Mucosa of descending colon (tissue), 3 donors: Measurements from ENCODE around the gene SMKR1. TPM values are rescaled to one million over a fixed set of nuclear protein-coding genes. Genes with fewer than 3 reads are reported as not detected.
"Not testable (repeated sequence)": the region's sequence is repeated elsewhere in the genome, so short reads cannot be mapped to it uniquely, and the experiment has no call there.

Source experiments
- ATAC-seq: fragments of 200-7000 bp; cut with Tn5 transposase; one replicate; pipeline ENCODE4 v1.9.1; 2020; ENCODE audit warnings: mild to moderate bottlenecking, moderate library complexity
- DNase-seq, 3 donors: peaks; one replicate each; pipeline ENCODE4 v3.0.0-alpha.2; 2020
- H3K36me3 ChIP-seq: fragments of 200-600 bp; one replicate; pipeline ENCODE4 v1.8.0; 2021; ENCODE audit warnings: low read depth, mild to moderate bottlenecking
- H3K4me1 ChIP-seq: fragments of 200-600 bp; one replicate; pipeline ENCODE4 v1.8.0; 2021; ENCODE audit warnings: low read depth, mild to moderate bottlenecking
- H3K4me3 ChIP-seq: fragments of 200-600 bp; one replicate; pipeline ENCODE4 v1.8.0; 2021; ENCODE audit warnings: mild to moderate bottlenecking
- H3K9me3 ChIP-seq: fragments of 200-600 bp; one replicate; pipeline ENCODE4 v1.8.0; 2021; ENCODE audit warnings: mild to moderate bottlenecking
- intact Hi-C, 2 donors: fragments of 100-400 bp; cut with DNase I in 1 of 2; cut with micrococcal nuclease in 1 of 2; formaldehyde crosslinking; loops; one replicate each; pipeline versions ENCODE4 v1.11.0 to v1.11.1; 2022; cut with DNase I, micrococcal nuclease
- total RNA-seq, 3 donors: library from RNA; stranded (reverse); fragmentation: NEBNext Ultra II Directional in 2 of 3; extraction: Animal tissue kit (Norgen Biotek cat#: 25700) in 2 of 3; gene quantifications; one replicate each; pipeline versions ENCODE4 v1.2.1 to v1.2.4, GENCODE V29; 2021 to 2023
- TF ChIP-seq, protein P1 (sequence below): fragments of 200-600 bp; IDR thresholded peaks from one replicate; pipeline ENCODE4 v1.8.0; 2022; ENCODE audit warnings: antibody characterized with exemption, mild to moderate bottlenecking
- donor health status: DM: no; HTN: no; CAD: no; lungs with moderate emphysema.
- donor health status: DM: no; HTN: no; CAD: no.
- donor health status: DM: no; HTN: yes; CAD: no.

SMKR1 gene
- total RNA-seq, 3 donors from 2014 or later: not detected

DNA sequence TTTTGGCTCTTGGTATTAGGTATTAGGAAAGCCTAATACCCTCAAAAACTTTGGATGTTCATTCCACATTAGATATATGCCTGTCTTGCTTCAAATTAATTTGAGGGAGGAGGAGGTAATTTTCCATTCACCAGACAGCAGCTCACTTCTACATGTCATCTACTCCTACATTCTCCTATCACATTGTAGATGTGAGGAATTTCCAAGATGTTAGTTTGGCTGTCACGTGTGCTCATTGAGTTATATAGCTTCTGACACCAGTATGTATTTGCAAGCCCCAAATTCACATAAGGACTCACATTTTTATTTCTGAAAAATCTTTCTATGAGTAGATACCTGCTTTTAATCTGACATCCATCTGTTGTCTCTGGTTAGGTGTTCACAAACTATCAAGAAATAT, 22.5 kb upstream of the SMKR1 start:
- Histone ChIP-seq H3K4me1 (no peaks in the 10 kb centered on the region), H3K36me3 (no peaks in the 10 kb centered on the region), H3K4me3 (no peak overlapping the region), H3K9me3 (no peaks in the 10 kb centered on the region)
- DNase-seq (no peak), ATAC-seq (no peak)
- intact Hi-C loops: loop anchor here in 1 of 2 donors (10.0 kb wide), 1 partner anchor 105 kb away; no protein-coding TSS in a partner anchor
- TF ChIP-seq, protein P1, sequence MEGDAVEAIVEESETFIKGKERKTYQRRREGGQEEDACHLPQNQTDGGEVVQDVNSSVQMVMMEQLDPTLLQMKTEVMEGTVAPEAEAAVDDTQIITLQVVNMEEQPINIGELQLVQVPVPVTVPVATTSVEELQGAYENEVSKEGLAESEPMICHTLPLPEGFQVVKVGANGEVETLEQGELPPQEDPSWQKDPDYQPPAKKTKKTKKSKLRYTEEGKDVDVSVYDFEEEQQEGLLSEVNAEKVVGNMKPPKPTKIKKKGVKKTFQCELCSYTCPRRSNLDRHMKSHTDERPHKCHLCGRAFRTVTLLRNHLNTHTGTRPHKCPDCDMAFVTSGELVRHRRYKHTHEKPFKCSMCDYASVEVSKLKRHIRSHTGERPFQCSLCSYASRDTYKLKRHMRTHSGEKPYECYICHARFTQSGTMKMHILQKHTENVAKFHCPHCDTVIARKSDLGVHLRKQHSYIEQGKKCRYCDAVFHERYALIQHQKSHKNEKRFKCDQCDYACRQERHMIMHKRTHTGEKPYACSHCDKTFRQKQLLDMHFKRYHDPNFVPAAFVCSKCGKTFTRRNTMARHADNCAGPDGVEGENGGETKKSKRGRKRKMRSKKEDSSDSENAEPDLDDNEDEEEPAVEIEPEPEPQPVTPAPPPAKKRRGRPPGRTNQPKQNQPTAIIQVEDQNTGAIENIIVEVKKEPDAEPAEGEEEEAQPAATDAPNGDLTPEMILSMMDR: no peak

DNA sequence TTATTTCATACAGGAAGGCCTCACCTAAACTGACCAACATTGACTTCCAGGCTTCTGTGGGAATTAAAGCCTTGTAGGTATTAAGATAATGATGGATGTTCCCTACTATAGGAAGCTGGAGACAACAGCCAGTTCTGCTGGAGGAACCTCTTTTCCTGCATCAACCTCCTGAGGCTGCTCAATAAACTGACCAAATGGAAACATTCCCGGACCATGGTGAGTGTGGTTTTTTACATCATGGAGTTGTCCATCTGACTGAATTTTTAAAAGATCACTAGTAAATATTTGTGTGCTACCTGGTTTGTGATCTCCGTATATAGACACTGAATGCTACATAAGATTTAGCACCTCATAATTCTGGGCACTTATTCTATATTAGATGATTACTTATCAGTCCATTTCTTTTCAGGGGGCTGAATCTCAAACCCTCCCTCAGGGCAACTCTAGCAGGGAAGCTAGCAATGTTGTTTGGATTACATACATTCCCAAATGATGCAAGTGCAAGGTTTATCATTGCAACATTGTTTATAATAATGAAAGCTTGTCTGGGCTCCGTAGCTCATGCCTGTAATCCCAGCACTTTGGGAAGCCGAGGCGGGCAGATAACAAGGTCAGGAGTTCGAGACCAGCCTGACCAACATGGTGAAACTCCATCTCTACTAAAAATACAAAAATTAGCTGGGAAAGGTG, 21.5 kb upstream of the SMKR1 start:
- intact Hi-C loops: no loop called here
- TF ChIP-seq, protein P1: no peak
- no peak for DNase-seq
- H3K36me3 ChIP-seq: no peaks in the 10 kb centered on the region
- no peaks in the 10 kb centered on the region for H3K9me3 ChIP-seq
- H3K4me1 ChIP-seq: no peaks in the 10 kb centered on the region
- ATAC-seq: no peak
- no peak overlapping the region for H3K4me3 ChIP-seq

DNA sequence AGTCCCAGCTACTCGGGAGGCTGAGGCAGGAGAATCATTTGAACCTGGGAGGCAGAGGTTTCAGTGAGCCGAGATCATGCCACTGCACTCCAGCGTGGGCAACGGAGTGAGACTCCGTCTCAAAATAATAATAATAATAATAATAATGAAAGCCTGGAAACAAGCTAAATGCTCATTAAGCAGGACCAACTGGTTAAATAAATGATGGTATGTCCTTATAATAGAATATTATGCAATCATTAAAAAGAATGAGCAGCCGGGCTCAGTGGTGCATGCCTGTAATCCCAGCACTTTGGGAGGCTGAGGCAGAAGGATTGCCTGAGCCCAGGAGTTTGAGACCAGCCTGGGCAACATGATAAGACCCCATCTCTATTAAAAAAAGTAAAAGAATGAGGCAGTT, 21.0 kb upstream of the SMKR1 start:
- intact Hi-C loops, ATAC-seq: not testable (repeated sequence)

GRCh38 chr7:129482781-129483180, 19.6 kb upstream of the SMKR1 start:
- Histone ChIP-seq H3K4me3 (no peak overlapping the region), H3K4me1 (no peaks in the 10 kb centered on the region), H3K9me3 (no peaks in the 10 kb centered on the region), H3K36me3 (no peaks in the 10 kb centered on the region)
- no peak for ATAC-seq
- no peak for DNase-seq
- TF ChIP-seq, protein P1: no peak
- intact Hi-C loops: no loop called here

More for the DNA sequence above, 21.0 kb upstream of the SMKR1 start:
- DNase-seq, H3K4me1 ChIP-seq, H3K4me3 ChIP-seq, H3K9me3 ChIP-seq, H3K36me3 ChIP-seq: not testable (repeated sequence)

GRCh38 chr7:129489491-129489890, 12.8 kb upstream of the SMKR1 start:
- intact Hi-C loops: no loop called here
- no peaks in the 10 kb centered on the region for H3K9me3 ChIP-seq
- DNase-seq (no peak), ATAC-seq (no peak)
- H3K36me3 ChIP-seq: no peaks in the 10 kb centered on the region
- no peak overlapping the region for H3K4me3 ChIP-seq
- TF ChIP-seq, protein P1: no peak
- no peaks in the 10 kb centered on the region for H3K4me1 ChIP-seq

- Histone ChIP-seq H3K36me3 (no peaks in the 10 kb centered on the region), H3K9me3 (no peaks in the 10 kb centered on the region), H3K4me3 (no peak overlapping the region), H3K4me1 (no peaks in the 10 kb centered on the region)
- ATAC-seq (no peak), DNase-seq (no peak)
- TF ChIP-seq, protein P1: no peak
- intact Hi-C loops: no loop called here
These were observed 9.9 kb upstream of the SMKR1 start for GRCh38 chr7:129492391-129492790.
